Osteoblast (primary cell): ENCODE results near the gene MLLT6. TPM values are rescaled to one million over a fixed set of nuclear protein-coding genes. Genes with fewer than 3 reads are reported as not detected.
A peak's percentile ranks its signal among the peaks of the same experiment; 100 is the strongest.

Source experiments
- DNase-seq: peaks from one replicate; pipeline ENCODE4 v3.0.0; 2011; ENCODE audit warnings: low spot score, mixed read lengths; ENCODE audit not compliant: insufficient read length; ENCODE audit errors: missing footprints
- H2AFZ ChIP-seq: 2 replicates; pipeline ENCODE4 v1.6.0; 2011; ENCODE audit warnings: mild to moderate bottlenecking, low read length
- H3K27ac ChIP-seq: 2 replicates; pipeline ENCODE4 v1.5.1; 2011; ENCODE audit warnings: mild to moderate bottlenecking, low read depth, low read length, moderate library complexity
- H3K27me3 ChIP-seq: 2 replicates; pipeline ENCODE4 v1.6.0; 2012; ENCODE audit warnings: mild to moderate bottlenecking, control low read depth, inconsistent platforms, low read length, moderate library complexity; ENCODE audit not compliant: insufficient read depth
- H3K36me3 ChIP-seq: 2 replicates; pipeline ENCODE4 v1.5.1; 2011; ENCODE audit warnings: mild to moderate bottlenecking, low read length, control low read depth, moderate library complexity; ENCODE audit not compliant: insufficient read depth
- H3K4me1 ChIP-seq: 2 replicates; pipeline ENCODE4 v1.5.1; 2011; ENCODE audit warnings: mild to moderate bottlenecking, low read length, control low read depth, moderate library complexity; ENCODE audit not compliant: insufficient read depth
- H3K4me2 ChIP-seq: 2 replicates; pipeline ENCODE4 v1.6.0; 2011; ENCODE audit warnings: mild to moderate bottlenecking, low read length; ENCODE audit not compliant: insufficient read depth
- H3K4me3 ChIP-seq: fragments of 200-600 bp; sonication (generic); 3 replicates; pipeline ENCODE4 v1.5.1; 2012; ENCODE audit warnings: mild to moderate bottlenecking, low read length, inconsistent platforms; ENCODE audit not compliant: insufficient read depth
- H3K79me2 ChIP-seq: 2 replicates; pipeline ENCODE4 v1.6.0; 2012; ENCODE audit warnings: mild to moderate bottlenecking, low read length, control low read depth, inconsistent platforms; ENCODE audit not compliant: insufficient read depth
- H3K9me3 ChIP-seq: 2 replicates; pipeline ENCODE4 v1.5.1; 2011; ENCODE audit warnings: low read depth, low read length, control low read depth
- H4K20me1 ChIP-seq: 2 replicates; pipeline ENCODE4 v1.6.0; 2012; ENCODE audit warnings: mild to moderate bottlenecking, low read length, control low read depth; ENCODE audit not compliant: insufficient read depth
- total RNA-seq: library from RNA; depleted of rRNA; stranded (reverse); fragments of >200 nt; gene quantifications from 2 replicates; pipeline ENCODE4 v1.2.3, GENCODE V29; 2012
- TF ChIP-seq, protein P1 (sequence below): IDR thresholded peaks from 2 replicates; pipeline ENCODE4 v1.5.1; 2011; ENCODE audit warnings: mild to moderate bottlenecking, low read depth, low read length, moderate library complexity; ENCODE audit errors: extremely low read depth

Gene MLLT6
- total RNA-seq, 1 donor = 33.3 TPM

DNA sequence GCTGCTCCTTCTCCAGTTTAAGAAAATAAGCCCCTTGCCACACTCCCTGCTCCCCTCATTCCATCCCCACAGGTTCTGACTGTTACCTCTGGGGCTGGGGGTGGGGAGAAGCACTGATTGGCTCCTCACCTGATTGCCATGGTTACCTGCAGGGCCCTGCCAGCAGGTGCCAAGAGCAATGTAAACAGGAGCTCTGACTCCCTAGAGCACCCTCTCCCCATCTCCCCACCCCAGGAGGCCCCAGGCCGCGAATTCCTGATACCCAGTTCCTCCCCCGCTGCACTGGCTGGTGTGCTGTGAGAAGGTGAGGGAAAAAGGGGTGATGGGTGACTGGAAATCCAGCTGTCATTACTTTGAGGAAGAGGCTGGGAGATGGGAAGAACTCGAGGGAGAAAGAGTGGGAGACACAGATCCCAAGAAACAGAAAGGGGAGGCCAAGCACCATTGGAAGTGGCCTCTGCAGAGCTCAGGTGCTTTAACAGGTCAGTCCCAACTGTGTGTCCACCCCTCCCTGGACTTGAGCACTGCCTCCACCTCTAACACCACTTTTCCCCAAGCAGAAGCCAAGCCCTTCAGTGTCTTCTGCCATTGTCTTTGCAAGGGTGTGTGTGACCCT is 38.6 kb downstream of the MLLT6 start:
- Histone ChIP-seq H3K4me3 (no peak overlapping the region), H3K27me3 (no peaks in the 10 kb centered on the region), H3K9me3 (no peaks in the 10 kb centered on the region), H3K27ac (no peak overlapping the region), H4K20me1 (peaks cover 69% of the 10 kb centered on the region), H3K79me2 (peaks cover 93% of the 10 kb centered on the region), H3K4me2 (no peak overlapping the region), H3K4me1 (peaks cover 35% of the 10 kb centered on the region), H2AFZ (no peak overlapping the region), H3K36me3 (peaks cover 22% of the 10 kb centered on the region)
- TF ChIP-seq, protein P1, sequence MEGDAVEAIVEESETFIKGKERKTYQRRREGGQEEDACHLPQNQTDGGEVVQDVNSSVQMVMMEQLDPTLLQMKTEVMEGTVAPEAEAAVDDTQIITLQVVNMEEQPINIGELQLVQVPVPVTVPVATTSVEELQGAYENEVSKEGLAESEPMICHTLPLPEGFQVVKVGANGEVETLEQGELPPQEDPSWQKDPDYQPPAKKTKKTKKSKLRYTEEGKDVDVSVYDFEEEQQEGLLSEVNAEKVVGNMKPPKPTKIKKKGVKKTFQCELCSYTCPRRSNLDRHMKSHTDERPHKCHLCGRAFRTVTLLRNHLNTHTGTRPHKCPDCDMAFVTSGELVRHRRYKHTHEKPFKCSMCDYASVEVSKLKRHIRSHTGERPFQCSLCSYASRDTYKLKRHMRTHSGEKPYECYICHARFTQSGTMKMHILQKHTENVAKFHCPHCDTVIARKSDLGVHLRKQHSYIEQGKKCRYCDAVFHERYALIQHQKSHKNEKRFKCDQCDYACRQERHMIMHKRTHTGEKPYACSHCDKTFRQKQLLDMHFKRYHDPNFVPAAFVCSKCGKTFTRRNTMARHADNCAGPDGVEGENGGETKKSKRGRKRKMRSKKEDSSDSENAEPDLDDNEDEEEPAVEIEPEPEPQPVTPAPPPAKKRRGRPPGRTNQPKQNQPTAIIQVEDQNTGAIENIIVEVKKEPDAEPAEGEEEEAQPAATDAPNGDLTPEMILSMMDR = no peak
- no peak for DNase-seq

DNA sequence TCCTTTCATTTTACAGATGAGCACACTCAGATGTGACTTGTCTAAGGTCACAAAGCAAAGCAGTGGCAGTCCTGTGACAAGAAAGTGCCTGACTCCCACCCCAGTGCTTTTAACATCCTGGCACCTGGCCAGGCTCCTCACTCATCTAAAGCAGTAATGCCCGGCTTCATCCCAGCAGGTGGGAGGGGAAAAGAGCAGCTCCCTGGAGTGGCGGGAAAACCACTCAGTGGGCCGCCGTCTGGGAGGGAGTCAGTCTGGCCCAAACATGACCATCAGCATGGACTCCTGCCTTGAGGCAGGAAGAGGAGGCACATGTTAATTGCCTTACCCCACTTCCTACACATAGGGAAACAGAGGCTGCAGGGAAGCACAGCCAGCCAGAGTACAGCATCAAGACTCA is 40.5 kb downstream of the MLLT6 start:
- TF ChIP-seq, protein P1 = no peak
- H3K9me3 ChIP-seq = no peaks in the 10 kb centered on the region
- H2AFZ ChIP-seq = no peak overlapping the region
- H3K4me3 ChIP-seq = peak overlapping the region; percentile 97
- H3K4me1 ChIP-seq = peaks cover 43% of the 10 kb centered on the region
- DNase-seq = no peak
- peaks cover 11% of the 10 kb centered on the region for H3K36me3 ChIP-seq
- peak overlapping the region; percentile 96 for H3K4me2 ChIP-seq
- H3K79me2 ChIP-seq = peaks cover 75% of the 10 kb centered on the region
- H3K27ac ChIP-seq = no peak overlapping the region
- H3K27me3 ChIP-seq = no peaks in the 10 kb centered on the region
- peaks cover 59% of the 10 kb centered on the region for H4K20me1 ChIP-seq

DNA sequence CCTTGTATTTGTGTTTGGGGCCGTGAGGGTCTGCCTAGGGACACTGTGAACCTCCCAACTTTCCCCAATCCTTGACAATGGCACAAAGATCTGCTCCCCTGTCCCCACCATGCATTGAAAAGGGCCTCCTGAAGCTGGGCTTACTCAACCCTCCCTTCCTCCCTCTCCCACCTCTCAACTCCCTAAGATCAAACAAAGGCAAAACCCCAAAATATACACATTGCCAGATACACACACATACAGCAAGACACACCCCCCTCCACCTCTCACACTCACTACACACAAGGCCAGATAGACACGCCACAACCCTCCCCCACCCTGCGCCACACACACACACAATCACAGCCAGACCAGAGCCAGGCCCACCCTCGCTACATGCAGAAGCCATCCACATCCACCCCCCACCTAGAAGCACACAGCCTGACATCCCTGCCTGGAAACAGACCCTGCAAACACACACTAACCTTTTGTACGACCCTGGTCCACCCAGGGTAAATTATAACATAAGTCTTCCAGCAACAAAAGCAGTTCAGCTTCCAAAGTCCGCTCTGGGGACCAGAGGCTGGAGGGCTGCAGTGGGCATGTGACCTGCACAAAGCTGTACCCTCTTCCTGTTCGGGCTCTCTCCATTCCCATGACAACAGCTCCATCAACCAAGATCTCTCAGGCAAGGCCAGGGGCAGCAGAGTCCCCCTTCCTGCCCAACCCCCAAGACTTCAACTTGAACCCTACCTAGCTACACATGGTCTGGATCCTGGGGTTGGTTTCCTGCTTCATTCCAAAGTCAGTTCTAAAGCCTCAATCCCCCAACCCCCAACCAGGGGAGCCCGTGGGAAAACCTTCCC is 41.2 kb downstream of the MLLT6 start:
- Histone ChIP-seq H3K4me2 (peak overlapping the region; percentile 96), H3K27me3 (no peaks in the 10 kb centered on the region), H3K79me2 (peaks cover 68% of the 10 kb centered on the region), H3K9me3 (no peaks in the 10 kb centered on the region), H2AFZ (no peak overlapping the region), H3K36me3 (peaks cover 11% of the 10 kb centered on the region), H3K4me3 (peak overlapping the region; percentile 97), H3K4me1 (peaks cover 44% of the 10 kb centered on the region), H4K20me1 (peaks cover 52% of the 10 kb centered on the region), H3K27ac (peak overlapping the region; percentile 2)
- peak; percentile 75 for DNase-seq
- TF ChIP-seq, protein P1 = no peak

DNA sequence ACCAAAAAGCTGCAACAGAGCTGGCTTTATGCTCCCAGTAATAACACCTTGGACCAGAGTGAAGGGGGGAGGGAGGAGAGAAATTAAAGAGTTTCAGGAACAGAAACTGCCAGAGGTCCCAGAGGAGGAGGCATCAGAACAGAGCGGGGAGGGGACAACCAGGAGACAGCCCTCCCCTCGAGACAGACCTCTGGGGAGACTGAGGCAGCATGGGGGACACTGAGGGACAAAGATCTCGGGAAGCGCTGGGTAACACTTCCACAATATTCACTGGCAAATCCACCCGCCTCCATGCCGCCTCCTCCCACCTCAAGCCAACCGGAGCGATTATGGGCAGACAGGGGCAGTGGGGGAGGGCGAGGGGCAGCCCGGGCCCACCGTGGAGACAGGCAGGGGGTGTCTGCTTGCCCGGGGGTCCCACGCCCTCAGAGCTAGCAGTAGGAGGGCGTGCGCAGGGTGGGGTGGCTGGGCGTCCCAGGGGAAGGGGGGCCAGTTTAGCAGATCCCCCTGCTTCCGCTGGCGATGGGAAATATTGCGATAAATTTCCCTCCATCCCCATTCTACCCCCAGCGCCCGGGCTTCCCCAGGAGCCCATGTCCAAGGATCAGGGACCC is 41.9 kb downstream of the MLLT6 start:
- TF ChIP-seq, protein P1 = no peak
- Histone ChIP-seq H3K79me2 (peaks cover 61% of the 10 kb centered on the region), H3K36me3 (peaks cover 11% of the 10 kb centered on the region), H3K9me3 (no peaks in the 10 kb centered on the region), H3K4me1 (peaks cover 43% of the 10 kb centered on the region), H2AFZ (no peak overlapping the region), H3K27me3 (no peaks in the 10 kb centered on the region), H3K4me2 (peak overlapping the region; percentile 96), H3K4me3 (peak overlapping the region; percentile 97), H3K27ac (peak overlapping the region; percentile 2), H4K20me1 (peaks cover 45% of the 10 kb centered on the region)
- DNase-seq = peak; percentile 85
